ENCODE measurements around the gene CTRB1. TPM values are rescaled to one million over a fixed set of nuclear protein-coding genes. Genes with fewer than 3 reads are reported as not detected.

Gene CTRB1
- total RNA-seq, 1 experiment from 2014 or later, result not detected

GRCh38 chr16:75254359-75254837, 35.6 kb downstream of the CTRB1 start:
- Mint-ChIP-seq H3K4me1 (ENCODE audit: low read depth, unreplicated experiment) (peaks cover 34% of the 10 kb centered on the region), H3K9me3 (ENCODE audit: unreplicated experiment) (no peaks in the 10 kb centered on the region), H3K36me3 (ENCODE audit: insufficient read depth, unreplicated experiment) (peaks cover 33% of the 10 kb centered on the region), H3K27ac (ENCODE audit: unreplicated experiment) (peak overlapping the region; percentile 51), H3K27me3 (ENCODE audit: insufficient read depth, unreplicated experiment) (no peaks in the 10 kb centered on the region), H3K4me3 (ENCODE audit: unreplicated experiment) (no peak overlapping the region)
- no TSS peak for BruUV-seq (replicated peaks)
- CTCF ChIA-PET, result interaction anchor here (1.0 to 2.1 kb wide), 2 partner anchors 21 to 55 kb away, joined by 4 to 8 read pairs; no protein-coding TSS in a partner anchor
- H3K9me3 ChIP-seq, result no peaks in the 10 kb centered on the region
- POLR2A ChIA-PET, result no interaction called here
- H3K4me3 ChIP-seq (ENCODE audit: low read depth, low read length), result no peak overlapping the region
- intact Hi-C loops (cut with micrococcal nuclease; ENCODE audit: unreplicated experiment), result loop anchor here (5.0 kb wide), 1 partner anchor 133 kb away; no protein-coding TSS in a partner anchor
- DNase-seq, result no peak
- peaks cover 41% of the 10 kb centered on the region for H3K4me1 ChIP-seq
- TF ChIP-seq CTCF (IDR thresholded peaks at IDR 0.05; ENCODE audit: insufficient read depth in 1 of 2, low read depth in 1 of 2, low read length in 1 of 2, severe bottlenecking in 1 of 2, unreplicated experiment in 1 of 2), result no peak
- H3K36me3 ChIP-seq (ENCODE audit: control insufficient read depth, insufficient read depth, low read length), result no peaks in the 10 kb centered on the region
- no peaks in the 10 kb centered on the region for H3K27me3 ChIP-seq (replicated peaks; ENCODE audit: control insufficient read depth, insufficient read depth, low read length)

GRCh38 chr16:75256059-75256571, 37.3 kb downstream of the CTRB1 start:
- TF ChIP-seq CTCF (IDR thresholded peaks at IDR 0.05; ENCODE audit: insufficient read depth in 1 of 2, low read depth in 1 of 2, low read length in 1 of 2, severe bottlenecking in 1 of 2, unreplicated experiment in 1 of 2), result no peak
- no peak overlapping the region for H3K4me3 ChIP-seq (ENCODE audit: low read depth, low read length)
- intact Hi-C loops (cut with micrococcal nuclease; ENCODE audit: unreplicated experiment), result no loop called here
- no peaks in the 10 kb centered on the region for H3K27me3 ChIP-seq (replicated peaks; ENCODE audit: control insufficient read depth, insufficient read depth, low read length)
- H3K4me1 ChIP-seq, result peaks cover 32% of the 10 kb centered on the region
- Mint-ChIP-seq H3K27me3 (ENCODE audit: insufficient read depth, unreplicated experiment) (no peaks in the 10 kb centered on the region), H3K36me3 (ENCODE audit: insufficient read depth, unreplicated experiment) (peaks cover 18% of the 10 kb centered on the region), H3K9me3 (ENCODE audit: unreplicated experiment) (no peaks in the 10 kb centered on the region), H3K27ac (ENCODE audit: unreplicated experiment) (no peak overlapping the region), H3K4me1 (ENCODE audit: low read depth, unreplicated experiment) (peaks cover 40% of the 10 kb centered on the region), H3K4me3 (ENCODE audit: unreplicated experiment) (no peak overlapping the region)
- no peaks in the 10 kb centered on the region for H3K9me3 ChIP-seq
- CTCF ChIA-PET, result interaction anchor here (2.1 kb wide), 1 partner anchor 22 kb away, joined by 8 read pairs; no protein-coding TSS in a partner anchor
- peak in 1 of 2 experiments; percentile 38 for DNase-seq
- BruUV-seq (replicated peaks), result no TSS peak
- H3K36me3 ChIP-seq (ENCODE audit: control insufficient read depth, insufficient read depth, low read length), result no peaks in the 10 kb centered on the region
- POLR2A ChIA-PET, result no interaction called here

- Histone ChIP-seq H3K27me3 (replicated peaks; ENCODE audit: control insufficient read depth, insufficient read depth, low read length) (no peaks in the 10 kb centered on the region), H3K36me3 (ENCODE audit: control insufficient read depth, insufficient read depth, low read length) (0 out of 2 replicates have a peak, but pooled peaks cover 2% of the 10 kb centered on the region), H3K9me3 (no peaks in the 10 kb centered on the region), H3K4me3 (ENCODE audit: low read depth, low read length) (no peak overlapping the region), H3K4me1 (peaks cover 32% of the 10 kb centered on the region)
- Mint-ChIP-seq H3K4me1 (ENCODE audit: low read depth, unreplicated experiment) (peaks cover 42% of the 10 kb centered on the region), H3K27ac (ENCODE audit: unreplicated experiment) (no peak overlapping the region), H3K27me3 (ENCODE audit: insufficient read depth, unreplicated experiment) (no peaks in the 10 kb centered on the region), H3K36me3 (ENCODE audit: insufficient read depth, unreplicated experiment) (peaks cover 11% of the 10 kb centered on the region), H3K9me3 (ENCODE audit: unreplicated experiment) (no peaks in the 10 kb centered on the region), H3K4me3 (ENCODE audit: unreplicated experiment) (no peak overlapping the region)
- TF ChIP-seq CTCF (IDR thresholded peaks at IDR 0.05; ENCODE audit: insufficient read depth in 1 of 2, low read depth in 1 of 2, low read length in 1 of 2, severe bottlenecking in 1 of 2, unreplicated experiment in 1 of 2), result no peak
- ChIA-PET CTCF (no interaction called here), POLR2A (no interaction called here)
- intact Hi-C loops (cut with micrococcal nuclease; ENCODE audit: unreplicated experiment), result no loop called here
- peak in 1 of 2 experiments; percentile 32 for DNase-seq
- BruUV-seq (replicated peaks), result no TSS peak
Observed at GRCh38 chr16:75256696-75257343, 38.0 kb downstream of the CTRB1 start.
